GM12892 (cell line): ENCODE data around the gene PCDHAC1.

Experiments used
- POLR2A ChIP-seq: IDR thresholded peaks from 2 replicates; pipeline ENCODE4 v1.6.1; 2011; ENCODE audit warnings: low read depth, low read length, control low read depth
- POLR2AphosphoS5 ChIP-seq: IDR thresholded peaks from 2 replicates; pipeline ENCODE4 v1.6.1; 2011; ENCODE audit warnings: low read depth, low read length, control low read depth
- TAF1 ChIP-seq: IDR thresholded peaks from 2 replicates; pipeline ENCODE4 v1.6.1; 2011; ENCODE audit warnings: low read depth, mild to moderate bottlenecking, control low read depth, low read length, borderline replicate concordance

DNA sequence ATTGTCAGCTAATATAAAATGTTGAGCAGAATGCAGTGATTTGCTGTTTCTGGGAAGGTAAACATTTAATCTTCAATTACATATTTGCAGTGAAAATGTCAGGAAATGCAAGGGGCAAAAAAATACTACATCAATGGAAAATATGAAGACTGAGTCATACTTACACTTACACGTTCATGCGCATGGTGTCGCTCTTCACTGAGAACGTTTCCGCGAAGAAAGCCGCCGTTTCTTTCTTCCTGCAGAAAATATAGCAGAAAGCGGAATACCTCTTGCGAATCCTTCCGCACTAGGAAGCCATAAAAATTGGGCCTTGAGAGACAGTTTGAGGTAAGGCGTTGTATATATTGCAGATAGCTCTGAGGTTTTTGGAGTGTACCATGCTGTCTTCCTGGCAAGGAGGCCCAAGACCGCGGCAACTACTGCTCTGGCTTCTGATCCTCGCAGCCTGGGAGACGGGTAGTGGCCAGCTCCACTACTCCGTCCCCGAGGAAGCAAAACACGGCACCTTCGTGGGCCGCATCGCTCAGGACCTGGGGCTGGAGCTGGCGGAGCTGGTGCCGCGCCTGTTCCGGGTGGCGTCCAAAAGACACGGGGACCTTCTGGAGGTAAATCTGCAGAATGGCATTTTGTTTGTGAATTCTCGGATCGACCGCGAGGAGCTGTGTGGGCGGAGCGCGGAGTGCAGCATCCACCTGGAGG lies 44.1 kb upstream of the PCDHAC1 start, which contains the start of gene PCDHA13:
- TF ChIP-seq POLR2A (no peak), POLR2AphosphoS5 (no peak), TAF1 (no peak)
